Non-pigmented ciliary epithelial cell (primary cell): ENCODE data around the gene NXPH4.

Source experiments
- DNase-seq: peaks from one replicate; pipeline ENCODE4 v3.0.0-alpha.2; 2010; ENCODE audit warnings: low read depth

The NXPH4 gene

DNA sequence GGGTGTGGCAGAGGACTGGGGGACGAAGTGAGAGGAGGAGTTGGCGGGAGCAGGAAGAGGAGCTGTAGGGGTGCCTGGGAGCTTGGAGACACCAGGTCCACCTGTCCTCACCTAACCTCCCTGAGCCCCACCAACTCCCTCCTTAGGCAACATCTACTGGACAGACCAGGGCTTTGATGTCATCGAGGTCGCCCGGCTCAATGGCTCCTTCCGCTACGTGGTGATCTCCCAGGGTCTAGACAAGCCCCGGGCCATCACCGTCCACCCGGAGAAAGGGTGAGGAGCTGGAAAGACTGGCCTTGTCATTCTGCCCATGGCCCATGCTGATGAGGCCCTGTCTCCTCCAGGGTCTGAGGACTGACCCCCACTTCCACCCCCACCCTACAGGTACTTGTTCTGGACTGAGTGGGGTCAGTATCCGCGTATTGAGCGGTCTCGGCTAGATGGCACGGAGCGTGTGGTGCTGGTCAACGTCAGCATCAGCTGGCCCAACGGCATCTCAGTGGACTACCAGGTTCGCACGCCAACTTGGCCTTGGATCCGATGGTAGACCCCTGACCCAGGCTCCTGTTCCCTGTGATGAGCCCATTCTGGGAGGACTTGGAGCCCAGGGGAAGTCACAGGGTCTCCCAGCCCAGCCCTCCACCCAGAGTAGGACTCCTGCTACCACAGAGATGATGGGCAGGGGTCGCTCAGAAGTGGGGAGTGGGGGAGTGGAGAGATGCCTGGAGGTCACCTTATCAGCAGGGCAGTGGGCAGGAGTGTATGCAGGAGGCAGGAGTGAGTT lies 32.5 kb upstream of the NXPH4 start:
- no peak for DNase-seq

DNA sequence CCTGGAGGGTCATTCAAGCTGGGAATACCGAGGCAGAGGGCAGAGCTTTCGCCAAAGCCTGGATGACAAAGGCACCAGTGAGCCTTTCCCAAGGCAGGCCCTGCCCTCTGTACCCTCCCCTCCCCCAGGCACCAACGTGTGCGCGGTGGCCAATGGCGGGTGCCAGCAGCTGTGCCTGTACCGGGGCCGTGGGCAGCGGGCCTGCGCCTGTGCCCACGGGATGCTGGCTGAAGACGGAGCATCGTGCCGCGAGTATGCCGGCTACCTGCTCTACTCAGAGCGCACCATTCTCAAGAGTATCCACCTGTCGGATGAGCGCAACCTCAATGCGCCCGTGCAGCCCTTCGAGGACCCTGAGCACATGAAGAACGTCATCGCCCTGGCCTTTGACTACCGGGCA lies 31.2 kb upstream of the NXPH4 start:
- no peak for DNase-seq

DNA sequence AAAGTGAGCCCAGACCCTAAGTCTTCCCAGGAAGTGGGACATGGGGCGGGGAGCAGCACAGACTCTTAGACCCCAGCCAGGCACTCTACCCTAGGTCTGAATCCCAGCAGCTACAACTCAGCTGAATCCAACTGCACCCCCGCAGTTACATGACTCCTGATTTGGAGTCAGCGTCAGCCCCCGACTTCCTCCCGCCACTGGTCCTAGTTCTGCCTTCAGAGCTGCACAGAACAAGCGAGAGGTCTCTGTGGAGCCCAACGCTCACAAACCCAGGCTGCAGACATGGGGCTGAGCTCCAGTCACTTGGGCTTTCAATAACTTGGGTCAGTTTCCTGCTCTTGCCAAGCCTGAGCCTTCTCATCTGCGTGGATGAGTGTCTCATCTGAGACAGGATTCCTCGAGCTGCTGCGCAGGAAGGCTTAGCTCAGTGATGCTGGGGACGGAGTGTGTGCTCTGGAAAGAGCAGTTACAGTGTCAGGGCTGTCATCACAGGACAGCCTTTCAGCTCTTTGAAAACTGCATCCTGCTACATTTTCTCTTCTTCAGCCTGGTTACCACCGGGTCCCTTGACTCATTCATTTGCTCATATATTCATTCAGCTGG lies 30.6 kb upstream of the NXPH4 start:
- no peak for DNase-seq

DNA sequence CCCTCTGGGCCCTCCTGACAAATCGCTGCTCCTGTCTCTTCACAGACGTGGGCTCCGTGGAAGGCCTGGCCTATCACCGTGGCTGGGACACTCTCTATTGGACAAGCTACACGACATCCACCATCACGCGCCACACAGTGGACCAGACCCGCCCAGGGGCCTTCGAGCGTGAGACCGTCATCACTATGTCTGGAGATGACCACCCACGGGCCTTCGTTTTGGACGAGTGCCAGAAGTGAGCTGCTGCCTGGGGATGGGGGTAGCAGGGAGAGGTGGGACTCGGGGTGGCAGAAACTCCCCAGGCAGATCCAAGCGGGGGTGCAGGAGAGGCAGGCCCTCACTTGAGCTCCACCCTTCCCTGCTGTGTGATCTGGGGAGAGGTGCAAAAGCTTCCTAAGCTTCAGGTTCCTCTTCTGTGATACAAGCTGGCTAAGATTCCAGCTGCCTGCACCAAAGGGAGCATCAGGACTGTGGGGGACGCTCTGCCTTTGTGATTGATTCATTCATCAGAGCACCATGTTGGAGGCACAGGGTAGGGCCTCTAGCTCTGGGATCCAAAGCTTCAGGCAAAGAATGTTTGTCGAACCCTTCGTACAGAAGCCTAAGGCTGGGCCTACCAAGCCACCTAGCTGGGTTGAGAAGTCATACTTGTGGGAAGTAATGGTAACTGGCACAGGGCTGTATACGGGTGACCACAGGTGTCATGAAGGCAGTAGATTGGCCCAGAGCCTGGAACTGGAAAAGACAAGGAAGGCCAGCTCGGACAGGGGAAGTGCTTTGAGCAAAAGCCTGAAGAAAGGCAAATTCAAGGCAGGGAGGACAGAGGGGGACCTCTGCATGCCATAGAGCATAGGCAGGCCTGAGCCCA lies 29.1 kb upstream of the NXPH4 start:
- no peak for DNase-seq

DNA sequence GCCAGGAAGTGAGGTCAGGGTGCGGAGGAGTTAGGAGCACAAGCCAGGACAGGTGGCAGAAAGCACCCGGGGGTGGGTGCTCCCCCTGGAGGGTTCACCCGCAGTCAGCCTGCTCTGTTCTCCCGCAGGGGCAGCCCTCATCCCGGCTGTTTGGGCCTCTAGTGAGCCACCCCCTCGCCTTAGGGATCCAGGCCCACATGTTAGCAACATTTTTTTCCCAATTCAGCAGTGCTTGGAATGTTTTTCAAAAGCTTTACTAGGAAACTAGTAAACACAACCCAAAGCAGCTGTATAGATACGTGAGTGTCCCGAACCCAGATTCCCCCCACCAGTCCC lies 28.5 kb upstream of the NXPH4 start:
- no peak for DNase-seq

DNA sequence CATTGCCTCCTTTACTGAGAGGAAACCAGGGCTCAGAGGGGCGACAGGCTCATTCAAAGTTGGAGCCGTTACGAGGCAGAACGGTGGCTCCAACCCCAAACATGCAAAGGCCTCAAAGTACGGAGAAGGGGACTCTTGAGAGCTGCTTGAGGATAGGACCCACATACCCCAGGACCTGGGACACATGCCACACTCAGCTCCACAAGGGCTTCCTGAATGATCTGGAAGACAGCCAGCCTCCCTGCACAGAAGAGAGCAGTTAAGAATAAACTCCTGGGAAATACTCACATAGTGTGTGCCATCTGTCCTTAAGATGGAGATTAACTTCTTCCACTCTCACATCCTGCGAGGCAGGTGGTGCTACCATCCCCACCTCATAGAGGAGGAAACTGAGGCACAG lies 26.6 kb upstream of the NXPH4 start:
- no peak for DNase-seq

DNA sequence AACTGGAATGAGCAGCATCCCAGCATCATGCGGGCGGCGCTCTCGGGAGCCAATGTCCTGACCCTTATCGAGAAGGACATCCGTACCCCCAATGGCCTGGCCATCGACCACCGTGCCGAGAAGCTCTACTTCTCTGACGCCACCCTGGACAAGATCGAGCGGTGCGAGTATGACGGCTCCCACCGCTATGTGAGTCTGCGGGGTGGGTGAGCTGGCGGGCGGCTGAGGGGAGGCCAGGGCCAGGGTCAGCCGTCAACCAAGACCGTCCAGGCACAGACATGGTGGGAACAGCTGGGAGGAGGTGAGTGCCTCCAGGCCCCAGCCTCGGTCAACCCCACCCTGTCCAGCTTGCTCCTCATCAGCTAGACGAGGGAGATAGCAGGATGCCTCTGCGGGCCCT lies 25.8 kb upstream of the NXPH4 start:
- DNase-seq = no peak

DNA sequence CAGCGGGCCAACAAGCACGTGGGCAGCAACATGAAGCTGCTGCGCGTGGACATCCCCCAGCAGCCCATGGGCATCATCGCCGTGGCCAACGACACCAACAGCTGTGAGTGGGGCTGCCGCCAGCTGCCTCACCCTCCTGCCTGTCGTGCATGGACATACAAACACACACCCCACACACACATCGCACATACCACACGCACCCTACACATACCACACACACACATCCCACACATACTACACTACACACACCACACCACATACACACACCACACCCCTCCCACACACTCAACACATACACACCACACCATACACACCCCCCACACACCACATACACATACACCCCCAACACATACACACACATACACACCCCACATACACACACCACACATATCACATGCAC lies 25.2 kb upstream of the NXPH4 start:
- DNase-seq = no peak

DNA sequence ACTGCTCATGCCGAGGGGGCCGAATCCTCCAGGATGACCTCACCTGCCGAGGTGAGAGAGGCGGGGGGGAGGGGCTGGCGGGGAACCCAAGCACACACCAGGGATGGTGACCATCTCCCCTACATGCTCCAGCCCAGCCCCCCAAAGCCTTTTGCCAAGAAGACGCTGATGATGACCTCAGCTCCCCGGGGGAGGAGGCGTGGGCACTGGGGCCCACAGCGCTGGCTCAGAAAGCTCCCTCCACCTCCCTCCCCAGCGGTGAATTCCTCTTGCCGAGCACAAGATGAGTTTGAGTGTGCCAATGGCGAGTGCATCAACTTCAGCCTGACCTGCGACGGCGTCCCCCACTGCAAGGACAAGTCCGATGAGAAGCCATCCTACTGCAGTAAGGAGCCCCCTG lies 23.7 kb upstream of the NXPH4 start:
- DNase-seq = no peak

DNA sequence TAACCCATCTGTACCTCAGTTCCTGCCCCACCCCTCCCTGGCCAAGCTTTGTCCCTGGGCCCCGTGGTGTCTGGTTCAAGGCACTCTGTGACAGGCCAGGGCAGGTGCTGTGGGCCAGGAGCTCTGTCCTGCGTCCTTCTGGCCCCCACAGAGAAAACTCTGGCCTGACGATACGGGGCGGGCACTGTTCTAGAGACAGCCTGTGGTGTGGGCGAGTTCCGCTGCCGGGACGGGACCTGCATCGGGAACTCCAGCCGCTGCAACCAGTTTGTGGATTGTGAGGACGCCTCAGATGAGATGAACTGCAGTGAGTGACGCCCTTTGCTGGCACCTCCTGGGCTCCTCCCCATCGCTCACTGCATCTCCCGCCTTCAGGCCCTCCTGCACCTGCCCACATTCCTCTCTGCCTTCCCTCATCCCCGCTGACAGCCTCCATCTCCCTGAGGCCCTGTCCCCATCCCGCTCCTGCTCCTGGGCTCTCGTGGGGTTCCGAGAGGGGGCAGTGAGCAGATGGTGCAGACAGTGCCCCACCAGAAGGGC lies 22.8 kb upstream of the NXPH4 start:
- DNase-seq = no peak

DNA sequence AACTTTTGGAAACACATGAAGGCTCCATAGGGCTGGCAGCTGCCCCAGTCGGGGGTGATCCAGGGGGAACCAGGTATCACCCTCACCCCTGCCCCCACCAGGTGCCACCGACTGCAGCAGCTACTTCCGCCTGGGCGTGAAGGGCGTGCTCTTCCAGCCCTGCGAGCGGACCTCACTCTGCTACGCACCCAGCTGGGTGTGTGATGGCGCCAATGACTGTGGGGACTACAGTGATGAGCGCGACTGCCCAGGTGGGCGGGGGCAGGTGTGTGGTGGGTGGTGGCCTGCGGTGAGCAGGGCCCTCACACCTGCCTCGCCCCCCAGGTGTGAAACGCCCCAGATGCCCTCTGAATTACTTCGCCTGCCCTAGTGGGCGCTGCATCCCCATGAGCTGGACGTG lies 22.3 kb upstream of the NXPH4 start:
- DNase-seq = no peak

DNA sequence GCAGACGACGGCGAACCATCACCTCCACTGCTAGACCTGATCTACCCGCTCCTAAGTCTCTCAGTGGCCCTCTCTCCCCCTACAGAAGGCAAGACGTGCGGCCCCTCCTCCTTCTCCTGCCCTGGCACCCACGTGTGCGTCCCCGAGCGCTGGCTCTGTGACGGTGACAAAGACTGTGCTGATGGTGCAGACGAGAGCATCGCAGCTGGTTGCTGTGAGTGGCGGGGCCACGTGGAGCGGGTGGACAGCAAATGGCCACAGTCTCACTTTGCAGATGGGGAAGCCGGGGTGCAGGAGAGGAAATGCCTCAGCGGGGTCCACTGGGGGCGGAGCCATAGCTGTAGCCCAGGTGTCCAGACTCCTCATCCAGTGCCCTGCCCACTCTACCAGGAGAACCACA lies 21.4 kb upstream of the NXPH4 start:
- no peak for DNase-seq

DNA sequence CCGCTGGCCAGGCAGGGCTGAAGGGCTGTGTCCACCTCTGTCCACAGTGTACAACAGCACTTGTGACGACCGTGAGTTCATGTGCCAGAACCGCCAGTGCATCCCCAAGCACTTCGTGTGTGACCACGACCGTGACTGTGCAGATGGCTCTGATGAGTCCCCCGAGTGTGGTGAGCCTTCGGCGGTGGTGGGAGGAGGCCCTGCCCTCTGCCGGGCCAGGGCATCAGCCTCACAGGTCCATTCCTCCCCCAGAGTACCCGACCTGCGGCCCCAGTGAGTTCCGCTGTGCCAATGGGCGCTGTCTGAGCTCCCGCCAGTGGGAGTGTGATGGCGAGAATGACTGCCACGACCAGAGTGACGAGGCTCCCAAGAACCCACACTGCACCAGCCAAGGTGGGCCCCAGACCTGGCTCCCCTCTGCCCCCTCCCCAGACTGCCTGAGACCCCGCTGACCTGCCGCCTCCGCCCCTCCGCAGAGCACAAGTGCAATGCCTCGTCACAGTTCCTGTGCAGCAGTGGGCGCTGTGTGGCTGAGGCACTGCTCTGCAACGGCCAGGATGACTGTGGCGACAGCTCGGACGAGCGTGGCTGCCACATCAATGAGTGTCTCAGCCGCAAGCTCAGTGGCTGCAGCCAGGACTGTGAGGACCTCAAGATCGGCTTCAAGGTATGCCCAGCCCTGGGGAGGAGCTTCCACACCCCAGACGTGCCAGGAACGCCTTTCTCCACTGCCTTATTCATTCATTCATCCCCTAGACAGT lies 20.8 kb upstream of the NXPH4 start:
- DNase-seq = no peak

DNA sequence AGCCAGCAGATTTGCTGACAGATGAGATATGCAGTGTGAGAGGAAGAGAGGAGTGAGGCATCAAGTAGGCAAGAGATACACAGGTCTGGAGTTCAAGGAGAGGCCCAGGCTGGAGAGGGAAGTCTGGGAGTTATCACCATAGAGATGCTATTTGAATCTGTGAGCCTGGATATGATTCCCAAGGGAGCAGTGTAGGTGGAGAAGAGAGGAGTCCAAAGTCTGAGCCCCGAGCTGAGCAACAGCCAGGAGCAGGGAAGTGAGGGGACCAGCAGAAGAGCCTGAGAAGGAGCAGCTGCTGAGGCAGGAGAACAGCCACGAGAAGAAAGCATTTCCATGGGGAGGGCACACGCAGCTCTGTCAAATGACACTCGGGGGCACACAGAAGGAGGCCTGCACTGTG lies 20.2 kb upstream of the NXPH4 start:
- DNase-seq = no peak

DNA sequence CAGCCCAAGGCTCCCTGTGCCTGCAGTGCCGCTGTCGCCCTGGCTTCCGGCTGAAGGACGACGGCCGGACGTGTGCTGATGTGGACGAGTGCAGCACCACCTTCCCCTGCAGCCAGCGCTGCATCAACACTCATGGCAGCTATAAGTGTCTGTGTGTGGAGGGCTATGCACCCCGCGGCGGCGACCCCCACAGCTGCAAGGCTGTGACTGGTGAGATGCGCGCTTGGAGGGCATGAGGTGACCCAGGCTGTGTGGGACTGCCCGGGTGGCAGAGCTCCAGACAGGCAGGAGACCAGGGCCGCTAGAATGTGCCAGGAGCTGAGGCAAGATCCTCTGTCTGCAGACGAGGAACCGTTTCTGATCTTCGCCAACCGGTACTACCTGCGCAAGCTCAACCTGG lies 19.6 kb upstream of the NXPH4 start:
- no peak for DNase-seq

DNA sequence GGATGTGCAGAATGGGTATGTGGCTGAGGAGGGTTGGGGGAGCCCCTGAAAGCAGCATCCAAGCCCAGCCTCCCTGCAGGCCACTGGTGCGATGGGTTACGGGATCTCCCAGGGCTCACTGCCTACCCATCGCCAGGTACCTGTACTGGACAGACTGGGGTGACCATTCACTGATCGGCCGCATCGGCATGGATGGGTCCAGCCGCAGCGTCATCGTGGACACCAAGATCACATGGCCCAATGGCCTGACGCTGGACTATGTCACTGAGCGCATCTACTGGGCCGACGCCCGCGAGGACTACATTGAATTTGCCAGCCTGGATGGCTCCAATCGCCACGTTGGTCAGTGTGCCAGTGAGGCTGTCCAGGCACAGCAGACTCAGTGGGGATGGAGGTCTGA lies 18.3 kb upstream of the NXPH4 start:
- no peak for DNase-seq

DNA sequence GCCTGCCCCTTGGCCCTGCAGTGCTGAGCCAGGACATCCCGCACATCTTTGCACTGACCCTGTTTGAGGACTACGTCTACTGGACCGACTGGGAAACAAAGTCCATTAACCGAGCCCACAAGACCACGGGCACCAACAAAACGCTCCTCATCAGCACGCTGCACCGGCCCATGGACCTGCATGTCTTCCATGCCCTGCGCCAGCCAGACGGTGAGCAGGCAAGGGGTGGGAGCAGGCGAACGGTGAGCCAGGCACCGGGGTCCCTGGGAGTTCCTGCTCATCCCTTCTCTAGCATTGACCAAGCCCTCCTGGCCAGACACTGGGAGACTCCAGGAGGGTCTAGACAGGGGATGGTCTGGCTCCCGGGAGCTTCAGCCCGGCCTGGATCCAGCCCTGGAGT lies 17.4 kb upstream of the NXPH4 start:
- no peak for DNase-seq

DNA sequence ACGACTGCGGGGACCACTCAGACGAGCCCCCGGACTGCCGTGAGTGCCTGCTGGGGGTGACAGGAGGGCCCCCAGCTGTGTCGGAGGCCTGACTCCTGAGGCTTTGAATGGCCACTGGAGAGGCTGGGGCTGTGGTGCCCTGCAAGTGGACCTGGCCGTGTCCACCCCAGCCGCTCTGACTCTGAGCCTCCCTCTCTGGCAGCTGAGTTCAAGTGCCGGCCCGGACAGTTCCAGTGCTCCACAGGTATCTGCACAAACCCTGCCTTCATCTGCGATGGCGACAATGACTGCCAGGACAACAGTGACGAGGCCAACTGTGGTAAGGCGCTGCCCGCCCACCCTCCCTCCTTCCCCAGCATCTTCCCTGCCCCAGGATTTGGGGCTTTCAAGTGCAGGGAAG lies 16.1 kb upstream of the NXPH4 start:
- DNase-seq = no peak

DNA sequence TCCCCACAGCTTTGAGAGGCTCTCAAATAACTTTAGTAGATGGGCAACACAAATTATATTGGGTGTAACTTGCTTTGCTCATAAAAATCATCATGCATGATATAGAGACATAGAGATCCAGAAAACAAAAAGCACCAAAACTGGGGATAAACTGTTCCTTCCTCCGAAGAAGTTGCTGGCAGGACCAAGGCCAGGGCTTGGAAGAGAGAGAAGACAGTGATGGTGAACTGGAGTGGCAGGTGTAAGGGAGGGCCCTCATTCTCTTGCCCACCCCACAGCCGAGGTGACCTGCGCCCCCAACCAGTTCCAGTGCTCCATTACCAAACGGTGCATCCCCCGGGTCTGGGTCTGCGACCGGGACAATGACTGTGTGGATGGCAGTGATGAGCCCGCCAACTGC lies 15.4 kb upstream of the NXPH4 start:
- DNase-seq = no peak

DNA sequence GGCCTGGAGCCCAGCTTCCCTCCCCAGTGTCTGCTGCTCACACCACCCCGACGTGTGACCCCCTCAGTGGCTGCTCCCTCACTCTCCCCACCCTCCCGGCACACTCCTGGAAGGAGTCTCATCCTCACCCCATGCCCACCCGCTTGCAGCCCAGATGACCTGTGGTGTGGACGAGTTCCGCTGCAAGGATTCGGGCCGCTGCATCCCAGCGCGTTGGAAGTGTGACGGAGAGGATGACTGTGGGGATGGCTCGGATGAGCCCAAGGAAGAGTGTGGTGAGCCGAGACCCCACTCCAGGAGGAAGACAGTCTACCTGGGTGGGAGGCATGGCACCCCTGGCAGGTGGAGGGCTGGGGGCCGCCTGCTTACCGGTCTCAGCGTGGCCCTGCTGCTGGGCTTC lies 15.0 kb upstream of the NXPH4 start:
- DNase-seq = no peak

DNA sequence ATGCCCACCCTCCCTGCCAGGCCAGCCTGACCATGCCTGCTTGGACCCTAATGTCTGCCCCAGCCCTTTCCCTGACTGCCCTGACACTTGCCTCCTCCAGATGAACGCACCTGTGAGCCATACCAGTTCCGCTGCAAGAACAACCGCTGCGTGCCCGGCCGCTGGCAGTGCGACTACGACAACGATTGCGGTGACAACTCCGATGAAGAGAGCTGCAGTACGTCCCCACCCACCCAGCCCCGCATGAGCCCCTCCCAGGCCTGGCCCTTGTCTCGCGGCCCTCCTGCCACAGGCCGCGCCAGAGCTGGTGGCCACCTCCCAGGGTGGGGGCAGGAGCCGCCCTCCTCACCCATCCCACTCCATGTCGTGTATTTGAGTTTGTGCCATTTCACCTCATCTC lies 14.3 kb upstream of the NXPH4 start:
- DNase-seq = no peak

DNA sequence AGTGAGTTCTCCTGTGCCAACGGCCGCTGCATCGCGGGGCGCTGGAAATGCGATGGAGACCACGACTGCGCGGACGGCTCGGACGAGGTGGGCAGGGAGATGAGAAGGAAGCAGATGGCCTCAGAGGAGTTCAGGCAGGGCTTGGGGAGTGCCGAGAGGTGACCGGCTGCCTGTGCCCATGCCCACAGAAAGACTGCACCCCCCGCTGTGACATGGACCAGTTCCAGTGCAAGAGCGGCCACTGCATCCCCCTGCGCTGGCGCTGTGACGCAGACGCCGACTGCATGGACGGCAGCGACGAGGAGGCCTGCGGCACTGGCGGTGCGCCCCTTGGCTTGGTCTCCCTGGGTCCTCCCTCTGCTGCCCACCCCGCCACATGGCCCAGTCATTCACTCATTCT lies 13.4 kb upstream of the NXPH4 start:
- DNase-seq = no peak
